HG03280 (cell line): Measurements from ENCODE around the gene DNAH8.
A peak's percentile ranks its signal among the peaks of the same experiment; 100 is the strongest.
"Not testable (repeated sequence)": the region's sequence is repeated elsewhere in the genome, so short reads cannot be mapped to it uniquely, and the experiment has no call there.

Source experiments
- ATAC-seq: cut with Tn5 transposase; IDR thresholded peaks from one replicate; pipeline ENCODE4 v1.9.1; 2021; ENCODE audit warnings: mild to moderate bottlenecking, moderate library complexity; ENCODE audit not compliant: unreplicated experiment

DNAH8 gene

GRCh38 chr6:38796437-38796836, 81.3 kb downstream of the DNAH8 start:
- ATAC-seq: not testable (repeated sequence)

GRCh38 chr6:38796850-38797249, 81.7 kb downstream of the DNAH8 start:
- ATAC-seq: no peak

DNA sequence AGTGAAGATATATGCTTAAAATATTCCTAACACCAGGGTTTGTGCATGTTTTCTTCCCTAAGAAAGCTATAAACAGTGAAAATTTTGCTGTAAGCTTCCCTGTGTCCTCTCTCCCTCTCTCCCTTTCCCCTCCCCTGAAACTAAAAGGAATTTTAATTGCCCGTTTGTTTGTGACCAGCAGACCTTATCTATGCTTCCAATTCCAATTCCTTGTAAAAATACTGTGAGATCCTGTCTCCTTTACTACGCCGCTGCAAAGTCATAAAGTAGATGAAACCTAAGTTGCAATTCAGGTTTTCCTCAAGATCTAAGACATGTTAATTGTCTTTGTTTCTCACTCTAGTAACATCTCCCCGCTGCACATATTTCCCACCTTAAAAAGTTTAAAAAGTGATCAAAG, 82.3 kb downstream of the DNAH8 start:
- ATAC-seq: no peak

DNA sequence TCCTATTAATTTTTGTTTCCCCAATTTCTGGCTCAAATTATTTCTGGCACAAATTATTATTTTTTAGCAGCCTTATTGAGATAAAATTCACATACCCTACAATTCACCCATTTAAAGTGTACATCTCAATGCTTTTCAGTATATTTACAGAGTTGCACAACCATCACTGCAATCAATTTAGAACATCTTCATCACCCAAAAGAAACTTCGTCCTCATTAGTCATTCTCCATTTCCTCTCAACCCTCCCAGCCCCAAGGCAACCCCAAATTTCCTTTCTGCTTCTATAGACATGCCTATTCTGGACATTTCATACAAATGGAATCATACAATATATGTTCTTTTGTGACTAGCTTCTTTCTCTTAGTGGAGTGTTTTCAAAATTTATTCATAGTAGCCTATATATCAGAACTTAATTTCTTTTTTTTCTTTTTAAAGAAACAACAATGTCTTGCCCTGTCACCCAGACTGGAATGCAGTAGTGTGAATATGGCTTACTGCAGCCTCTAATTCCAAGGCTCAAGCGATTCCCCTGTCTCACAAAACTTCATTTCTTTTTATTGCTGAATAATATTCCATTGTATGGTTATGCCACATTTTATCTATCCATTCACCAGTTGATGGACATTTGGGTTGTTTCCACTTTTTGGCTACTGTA, 84.5 kb downstream of the DNAH8 start:
- no peak for ATAC-seq

GRCh38 chr6:38801305-38801704, 86.2 kb downstream of the DNAH8 start:
- no peak for ATAC-seq

DNA sequence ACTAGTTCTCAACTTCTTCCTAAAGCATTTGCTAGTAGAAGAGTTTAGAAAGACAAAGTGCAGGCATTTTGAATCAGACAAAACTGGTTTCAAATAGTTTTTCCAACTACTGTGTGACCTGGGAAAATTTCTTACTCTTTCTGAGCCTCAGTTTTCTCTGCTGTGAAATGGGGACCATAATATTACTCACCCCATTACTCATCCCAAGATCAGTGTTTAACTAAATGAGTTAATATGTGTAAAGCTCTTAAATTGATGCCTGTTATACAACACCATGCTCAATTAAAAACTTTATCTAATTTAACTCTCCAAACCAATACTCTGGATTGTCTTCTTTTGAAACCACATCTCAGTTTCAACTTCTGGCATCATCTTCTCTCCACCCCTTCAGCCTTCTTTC, 87.4 kb downstream of the DNAH8 start:
- ATAC-seq: no peak

- ATAC-seq: no peak
Measured at GRCh38 chr6:38803129-38803528, 88.0 kb downstream of the DNAH8 start.

- ATAC-seq: no peak
Measured at GRCh38 chr6:38804358-38804757, 89.2 kb downstream of the DNAH8 start.

DNA sequence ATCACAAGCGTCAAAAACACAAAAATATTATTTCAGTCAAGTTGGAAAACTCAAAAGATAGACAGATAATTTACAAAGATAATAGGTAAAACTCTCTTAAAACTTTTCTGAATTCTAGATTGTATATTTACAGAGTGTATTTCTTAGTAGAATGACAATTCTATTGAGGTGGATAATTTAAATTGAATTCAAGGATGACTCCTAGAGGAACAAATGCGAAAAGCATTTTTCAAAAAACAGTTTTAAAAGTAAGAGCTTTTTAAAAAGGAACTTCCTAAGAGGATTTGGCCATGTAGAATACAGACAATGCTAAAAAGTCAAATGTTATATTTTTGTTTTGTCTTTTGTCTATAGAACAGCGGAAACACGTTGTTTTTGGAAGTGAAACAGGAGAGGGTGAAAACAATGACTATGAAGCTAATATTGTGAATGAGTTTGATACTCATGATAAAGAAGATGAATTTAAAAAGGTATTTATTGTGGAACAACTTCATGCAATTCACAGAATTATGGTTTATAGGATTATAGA, 90.1 kb downstream of the DNAH8 start:
- no peak for ATAC-seq

- ATAC-seq: no peak
Measured at GRCh38 chr6:38805692-38806091, 90.6 kb downstream of the DNAH8 start.

DNA sequence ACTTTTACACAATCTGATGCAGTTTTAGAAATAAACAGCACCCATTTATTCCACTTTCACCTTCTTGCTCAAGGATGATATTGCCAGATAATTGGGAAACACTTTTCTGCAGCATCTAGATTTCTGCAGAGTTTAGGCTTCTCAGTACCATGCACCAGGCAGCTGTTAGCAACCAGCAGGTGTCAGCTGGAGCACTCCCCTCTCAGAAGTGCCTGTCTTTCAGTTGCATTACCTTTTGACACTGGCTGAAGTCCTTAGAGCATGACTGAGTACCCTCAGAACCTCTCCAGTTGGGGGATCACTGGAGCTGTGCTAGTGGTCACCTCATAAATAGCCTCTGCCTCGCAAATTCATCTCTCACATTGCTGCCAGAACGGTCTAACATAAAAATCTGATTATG, 91.2 kb downstream of the DNAH8 start:
- peak; percentile 82 for ATAC-seq

GRCh38 chr6:38806833-38807232, 91.7 kb downstream of the DNAH8 start:
- no peak for ATAC-seq

GRCh38 chr6:38808039-38808438, 92.9 kb downstream of the DNAH8 start:
- ATAC-seq: no peak

GRCh38 chr6:38813041-38813823, 98.1 kb downstream of the DNAH8 start:
- no peak for ATAC-seq

GRCh38 chr6:38814761-38815160, 99.7 kb downstream of the DNAH8 start:
- no peak for ATAC-seq

GRCh38 chr6:38815250-38815649, 100.1 kb downstream of the DNAH8 start:
- no peak for ATAC-seq

DNA sequence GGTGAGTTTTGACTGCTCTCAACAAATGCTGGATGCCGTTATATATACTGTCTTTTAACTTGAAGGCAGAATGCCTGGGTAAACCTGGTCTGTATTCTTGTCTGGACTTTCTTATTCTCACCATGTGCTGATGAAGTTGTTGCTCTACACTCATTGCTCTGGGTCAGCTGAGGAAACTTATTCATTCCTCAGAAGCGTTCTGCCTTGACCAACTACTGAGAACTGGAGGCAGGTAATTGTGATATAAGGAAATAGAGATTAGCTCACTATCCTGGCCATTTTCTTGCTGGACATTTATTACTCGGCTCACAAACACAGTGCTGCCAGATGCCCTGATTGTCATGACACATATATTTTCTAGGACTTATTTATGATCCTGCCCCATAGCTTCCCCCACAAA, 103.6 kb downstream of the DNAH8 start:
- ATAC-seq: no peak

- no peak for ATAC-seq
Measured at GRCh38 chr6:38822963-38823362, 107.9 kb downstream of the DNAH8 start.

GRCh38 chr6:38824243-38824894, 109.3 kb downstream of the DNAH8 start:
- ATAC-seq: no peak

- no peak for ATAC-seq
Measured at GRCh38 chr6:38827024-38827423, 111.9 kb downstream of the DNAH8 start.

- no peak for ATAC-seq
Measured at GRCh38 chr6:38831865-38832264, 116.8 kb downstream of the DNAH8 start.

DNA sequence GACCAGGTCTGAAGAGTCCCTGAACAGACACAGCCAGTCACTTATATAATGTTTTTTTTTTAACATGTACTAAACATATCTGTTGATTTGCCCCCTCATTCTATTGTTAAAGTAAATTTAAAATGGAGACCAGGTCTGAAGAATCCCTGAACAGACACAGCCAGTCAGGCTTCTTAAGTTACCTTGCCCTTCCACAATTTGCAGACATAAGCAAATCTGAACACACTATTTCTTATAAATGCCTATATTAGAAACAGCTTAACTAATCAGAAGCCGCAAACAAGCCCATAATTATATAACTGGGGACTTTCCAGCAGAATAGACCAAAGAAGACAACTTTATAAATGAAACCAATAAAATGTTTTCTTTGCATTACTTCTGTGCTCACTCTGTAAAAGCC, 118.2 kb downstream of the DNAH8 start:
- ATAC-seq: no peak
